GM19455 (cell line): Measurements from ENCODE around the gene CTRB2.

ENCODE experiments used
- ATAC-seq: cut with Tn5 transposase; IDR thresholded peaks from one replicate; pipeline ENCODE4 v1.9.1; 2021; ENCODE audit not compliant: unreplicated experiment

CTRB2 gene

DNA sequence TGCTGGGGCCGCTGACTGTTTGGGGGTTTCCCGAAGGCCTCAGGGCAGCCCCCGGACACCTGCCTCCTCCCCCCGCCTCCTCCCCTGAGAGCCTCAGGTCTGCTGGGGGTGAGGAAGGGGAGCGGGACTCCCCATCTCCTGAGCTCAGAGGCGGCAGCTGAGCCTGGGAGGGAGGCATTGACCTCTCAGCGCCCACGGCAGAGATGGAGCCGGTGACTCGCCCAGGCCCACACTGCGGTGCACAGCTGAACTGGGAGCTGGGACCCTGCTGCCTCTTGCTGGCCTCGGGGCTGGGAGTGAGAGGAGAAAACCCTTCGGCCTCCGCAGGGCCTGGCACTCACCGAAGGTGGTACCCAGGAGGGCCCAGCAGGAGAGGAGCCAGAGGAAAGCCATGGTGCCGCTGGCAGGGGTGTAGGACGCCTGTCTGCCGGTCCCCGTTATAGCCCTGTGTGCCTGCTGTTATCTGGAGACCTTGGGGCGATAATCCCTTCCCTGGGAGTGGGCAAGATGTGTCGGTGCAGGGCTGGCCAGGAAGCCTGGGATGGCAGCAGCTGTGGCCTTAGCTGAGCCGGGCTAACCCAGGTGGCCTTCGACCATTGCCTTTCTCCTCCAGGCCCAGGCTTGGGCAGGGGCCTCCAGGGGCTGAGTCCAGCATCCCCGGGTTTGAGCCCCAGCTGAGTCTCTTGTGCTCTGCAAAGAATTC is at the start of gene CTRB2:
Gene CTRB2, minus strand, starts transcription at position 413 of the 703 bp plus-strand sequence. Its CDS starts 20 bp downstream, at position 393.
- ATAC-seq = no peak

GRCh38 chr16:75256059-75256571 is 49.2 kb upstream of the CTRB2 start:
- no peak for ATAC-seq

DNA sequence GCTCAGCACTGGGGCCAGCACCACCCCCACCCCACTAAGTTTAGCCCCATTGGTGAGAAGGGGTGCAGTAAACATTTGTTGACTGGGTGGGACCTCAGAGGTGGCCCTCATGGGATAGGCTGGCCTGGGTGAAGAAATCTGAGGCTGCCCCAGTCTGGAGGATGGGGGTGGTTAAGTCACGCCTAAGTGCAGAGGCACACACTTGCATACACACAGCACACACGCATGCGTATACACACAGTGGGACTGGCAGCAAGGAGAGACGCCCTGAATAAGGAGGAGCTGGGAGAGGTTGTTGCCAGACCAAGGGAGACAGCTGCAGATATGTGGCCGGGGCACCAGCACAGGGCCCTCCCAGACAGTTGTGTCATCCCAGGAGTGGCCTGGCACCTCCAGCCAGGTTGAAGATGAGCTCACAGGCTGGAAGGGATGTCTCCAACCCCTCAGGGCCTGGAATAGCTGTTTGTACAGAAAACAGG is 47.4 kb upstream of the CTRB2 start:
- no peak for ATAC-seq

- no peak for ATAC-seq
Measured at GRCh38 chr16:75252946-75253911, 46.3 kb upstream of the CTRB2 start.

DNA sequence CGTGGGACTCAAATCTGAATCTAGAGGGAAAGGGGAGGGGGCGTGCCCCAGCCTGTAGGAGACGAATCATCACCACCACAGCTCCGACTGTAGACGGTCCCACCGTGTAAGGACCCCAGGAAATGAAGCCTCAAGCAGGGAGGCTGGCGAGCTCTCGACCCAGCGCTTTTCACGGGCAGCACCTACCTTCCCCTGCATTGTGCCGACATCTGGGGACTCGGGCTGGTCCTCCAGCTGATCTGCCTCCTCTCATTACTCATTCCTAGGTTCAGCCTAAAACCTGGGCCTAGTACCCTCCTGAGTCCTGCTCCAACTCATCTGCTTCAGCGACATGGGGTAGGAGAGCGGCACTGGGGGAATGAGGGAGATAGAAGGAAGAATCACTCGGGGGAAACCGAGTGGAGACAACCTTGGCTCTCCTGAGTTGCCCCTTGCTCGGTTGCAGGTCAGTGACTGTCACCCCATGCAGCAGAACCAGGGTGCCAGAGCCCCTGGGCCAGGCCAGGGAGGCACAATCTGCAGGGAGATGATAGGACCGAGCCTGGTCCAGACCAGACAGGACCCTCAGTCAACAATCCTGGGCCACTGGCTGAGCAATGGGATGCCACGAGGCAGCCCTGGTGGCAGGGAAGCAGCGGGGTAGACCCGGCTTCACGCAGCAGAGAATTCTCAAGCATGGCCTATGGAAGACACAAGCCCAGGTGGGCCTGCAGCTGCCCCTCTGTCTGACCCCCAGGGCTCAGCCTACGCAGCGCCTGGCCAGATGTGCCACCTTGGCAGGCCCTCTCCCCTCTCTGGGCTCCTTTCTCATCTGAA is 45.3 kb upstream of the CTRB2 start:
- ATAC-seq = no peak

DNA sequence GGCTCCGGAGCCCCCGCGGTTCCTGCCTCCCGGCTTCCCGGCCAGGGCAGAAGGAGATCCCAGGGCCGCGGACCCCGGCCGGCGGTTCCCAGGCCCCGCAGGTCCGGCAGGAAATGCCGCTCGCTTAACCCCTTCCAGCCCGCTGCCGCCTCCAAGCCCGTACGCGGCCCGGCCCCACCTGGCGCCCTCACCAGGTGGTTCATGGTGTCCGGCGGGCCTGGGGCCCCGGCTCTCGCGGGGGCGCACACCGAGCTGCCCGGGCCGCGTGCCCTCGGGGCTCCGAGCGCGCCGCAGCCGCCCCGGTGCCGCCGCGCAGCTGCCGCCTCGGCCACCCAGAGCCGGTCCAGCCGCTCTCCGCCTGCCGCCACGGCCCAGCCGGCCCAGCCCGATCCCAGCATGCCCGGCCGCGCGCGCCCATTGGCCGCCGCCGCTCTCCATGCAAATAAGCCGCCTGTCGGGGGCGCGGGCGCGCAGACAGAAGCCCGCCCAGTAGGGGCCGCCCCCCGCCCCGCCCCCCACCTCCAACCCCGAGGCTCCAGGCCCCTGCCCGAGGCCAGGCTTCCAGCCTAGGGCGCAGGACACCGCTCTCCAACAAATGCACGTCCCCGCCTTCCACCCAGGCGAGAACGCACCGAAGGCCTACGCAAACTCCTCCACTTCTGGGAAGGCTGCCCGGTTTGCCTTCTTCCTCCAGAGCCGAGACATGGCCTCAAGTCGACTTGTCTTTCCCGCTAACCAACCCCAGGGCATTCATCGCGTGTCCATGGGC is 44.5 kb upstream of the CTRB2 start, which contains the start of gene BCAR1:
Gene BCAR1, minus strand, starts transcription at position 345 of the 769 bp plus-strand sequence. Its CDS starts 142 bp downstream, at position 203.
- ATAC-seq = peak; percentile 48

DNA sequence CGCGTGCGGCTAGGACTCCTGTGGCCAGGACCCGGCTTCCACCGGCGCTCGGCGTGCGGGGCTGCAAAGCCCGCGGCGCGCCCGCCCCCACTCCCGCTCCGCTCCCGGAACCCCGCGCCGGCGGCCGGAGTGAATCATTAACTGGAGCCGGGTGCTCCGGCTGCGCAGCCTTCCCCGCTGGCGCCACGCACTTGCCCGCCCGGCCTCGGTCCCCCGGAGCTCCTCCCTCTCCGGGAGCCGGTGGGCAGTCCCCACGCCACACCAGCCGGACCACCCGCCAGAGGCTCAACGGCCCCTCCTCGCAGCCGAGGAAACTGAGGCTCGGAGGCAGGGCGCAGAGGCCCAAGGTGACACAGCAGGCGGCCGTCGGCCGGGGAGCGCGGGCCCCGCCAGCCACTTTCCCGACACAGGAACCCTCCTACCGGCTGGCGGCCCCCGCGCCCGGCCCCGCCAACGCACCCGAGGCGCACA is 43.9 kb upstream of the CTRB2 start:
- peak; percentile 32 for ATAC-seq

GRCh38 chr16:75250089-75250808 is 43.3 kb upstream of the CTRB2 start:
- no peak for ATAC-seq

GRCh38 chr16:75249441-75249840 is 42.5 kb upstream of the CTRB2 start:
- ATAC-seq = no peak

DNA sequence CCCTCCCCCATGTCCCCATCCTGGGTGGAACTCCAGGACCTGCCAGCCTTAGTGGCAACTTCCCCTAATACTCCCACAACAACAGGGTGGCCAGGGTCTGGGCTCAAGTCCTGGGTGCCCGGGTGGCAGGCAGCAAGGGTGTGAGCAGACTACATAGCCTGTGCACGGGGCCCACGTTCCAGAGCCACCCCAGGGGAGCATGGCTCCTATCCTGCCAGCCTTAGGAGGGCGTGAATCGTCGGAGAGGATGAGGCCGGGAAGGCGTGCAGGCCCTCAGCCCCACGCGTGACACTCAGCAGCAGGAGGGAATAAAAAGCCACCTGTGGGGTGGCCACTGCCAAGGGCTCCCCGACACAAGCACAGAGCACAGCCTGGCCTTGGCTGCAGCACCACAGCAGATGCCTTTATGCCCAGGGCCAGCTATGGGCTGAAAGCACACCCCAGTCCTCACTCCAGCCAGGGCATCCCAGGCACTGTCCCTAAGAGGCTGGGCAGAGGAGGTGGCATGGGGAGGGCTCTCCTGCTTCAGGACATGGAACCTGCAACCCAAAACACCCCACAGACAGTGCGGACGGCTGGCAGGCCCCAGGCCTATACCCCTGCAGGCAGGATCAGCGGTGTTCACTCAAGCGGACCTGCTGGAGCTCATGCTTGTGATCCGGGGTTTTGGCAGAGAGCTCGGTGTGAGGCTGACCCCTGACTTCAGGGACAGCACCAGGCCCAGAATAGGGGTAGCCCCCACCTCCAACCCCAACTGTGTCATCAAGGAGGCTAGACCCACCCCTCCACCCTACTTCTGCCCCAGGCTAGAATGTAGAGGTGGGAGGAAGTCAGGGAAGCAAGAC is 41.8 kb upstream of the CTRB2 start:
- ATAC-seq = no peak

GRCh38 chr16:75248142-75248535 is 41.2 kb upstream of the CTRB2 start:
- no peak for ATAC-seq

DNA sequence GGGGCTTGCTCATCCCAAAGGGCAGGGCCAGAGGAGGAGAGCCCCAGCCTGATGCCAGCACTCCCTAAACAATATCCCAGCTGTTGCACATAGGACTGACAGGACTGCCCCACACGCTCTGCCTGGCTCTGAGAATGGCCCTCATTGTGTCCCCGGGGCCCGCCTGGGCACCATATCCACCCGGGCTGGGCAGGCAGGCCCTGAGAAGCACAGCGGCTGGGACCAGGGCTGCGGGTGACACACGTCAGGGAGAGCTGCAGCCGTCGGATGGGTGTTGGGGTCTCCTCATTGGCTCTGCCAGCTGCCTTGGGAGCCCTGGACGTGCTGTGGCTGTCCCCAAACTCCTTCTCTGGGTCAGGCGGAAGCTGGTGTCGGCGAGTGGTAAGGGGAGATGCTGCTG is 40.3 kb upstream of the CTRB2 start:
- no peak for ATAC-seq

DNA sequence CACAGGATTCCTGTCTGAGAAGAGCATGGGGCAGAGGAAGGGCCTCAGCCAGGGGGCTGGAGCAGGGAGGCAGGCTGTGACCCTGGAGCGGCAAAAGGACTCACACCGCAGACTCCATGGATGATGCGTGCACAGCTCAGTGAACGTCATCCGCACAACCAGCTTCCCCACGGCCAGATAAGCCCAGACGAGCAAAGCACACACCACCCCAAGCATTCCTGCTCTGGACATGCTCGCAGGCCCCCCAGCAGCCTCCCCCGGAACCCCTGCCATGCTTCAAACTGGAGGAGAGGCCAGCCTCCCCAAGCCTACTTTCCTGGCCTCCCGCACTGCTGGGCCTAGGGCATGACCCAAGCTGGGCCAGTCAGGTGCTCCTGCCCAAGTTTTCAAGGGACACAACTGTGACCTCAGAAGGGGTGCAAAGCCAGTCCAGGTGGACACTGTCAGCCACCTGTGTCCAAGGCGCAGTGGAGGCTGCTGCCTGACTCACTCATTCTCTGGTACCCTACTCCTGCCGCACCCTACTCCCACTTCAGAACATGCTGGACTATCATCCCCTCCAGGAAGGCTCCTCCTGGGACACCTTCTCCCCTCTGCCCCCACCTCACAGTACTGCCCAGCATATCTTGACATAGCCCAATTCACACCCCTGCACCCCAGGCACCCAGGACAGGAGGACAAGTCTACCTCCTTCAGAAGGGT is 39.7 kb upstream of the CTRB2 start:
- no peak for ATAC-seq

GRCh38 chr16:75244844-75245758 is 38.1 kb upstream of the CTRB2 start:
- no peak for ATAC-seq

DNA sequence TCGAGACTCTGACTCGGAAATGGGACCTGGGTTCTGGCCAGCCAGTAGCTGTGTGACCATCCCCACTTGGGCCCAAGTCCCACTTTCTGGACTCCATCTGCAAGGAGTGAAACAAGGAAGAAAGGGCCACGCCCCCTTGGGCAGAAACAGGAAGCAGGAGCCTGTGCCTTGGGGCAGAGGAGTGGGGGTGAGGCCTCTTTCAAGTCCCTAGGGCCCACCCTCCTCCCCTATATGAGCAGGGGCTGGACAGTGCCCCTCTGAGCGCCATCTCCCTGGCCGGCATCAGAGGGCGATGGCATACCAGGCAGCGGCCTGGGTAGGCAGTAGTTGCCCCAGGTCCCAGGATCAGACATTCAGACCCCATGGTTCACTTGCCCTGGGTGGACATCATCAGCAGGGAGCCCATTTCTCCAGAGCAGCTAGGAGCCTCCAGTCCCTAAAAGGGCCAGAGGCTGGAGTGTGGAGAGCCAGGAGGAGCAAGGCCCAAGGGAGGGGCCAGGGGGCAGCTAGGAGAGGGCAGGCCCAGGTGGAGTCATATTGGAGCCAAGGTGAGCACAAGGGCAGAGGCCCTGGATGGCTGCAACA is 37.4 kb upstream of the CTRB2 start:
- ATAC-seq = no peak

GRCh38 chr16:75243667-75244224 is 36.8 kb upstream of the CTRB2 start:
- ATAC-seq = no peak
